ENCODE results near the gene SIAH3.

Gene SIAH3

GRCh38 chr13:45733361-45733760, 118.2 kb downstream of the SIAH3 start:
- DNase-seq (ENCODE audit: low spot score) = no peak

DNA sequence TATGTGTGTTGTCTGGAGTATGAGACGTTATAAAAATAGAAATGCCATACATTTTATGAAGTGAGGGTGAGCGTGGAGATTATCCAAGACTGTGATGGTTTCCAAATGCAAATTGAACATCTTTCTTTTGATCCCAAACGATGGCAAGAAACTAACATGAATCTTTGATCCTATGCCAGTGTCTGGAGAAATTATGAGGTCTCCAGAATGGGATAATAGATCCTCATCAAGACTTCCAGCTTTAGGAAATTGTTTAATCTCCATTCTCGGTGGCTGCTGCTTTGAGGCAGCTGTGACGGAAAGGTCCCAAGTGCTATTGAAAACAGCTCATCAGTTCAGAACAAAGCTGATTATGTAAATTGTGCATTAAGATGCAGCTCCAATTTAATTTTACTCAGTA, 118.6 kb downstream of the SIAH3 start:
- no peak for DNase-seq (ENCODE audit: low spot score)

DNA sequence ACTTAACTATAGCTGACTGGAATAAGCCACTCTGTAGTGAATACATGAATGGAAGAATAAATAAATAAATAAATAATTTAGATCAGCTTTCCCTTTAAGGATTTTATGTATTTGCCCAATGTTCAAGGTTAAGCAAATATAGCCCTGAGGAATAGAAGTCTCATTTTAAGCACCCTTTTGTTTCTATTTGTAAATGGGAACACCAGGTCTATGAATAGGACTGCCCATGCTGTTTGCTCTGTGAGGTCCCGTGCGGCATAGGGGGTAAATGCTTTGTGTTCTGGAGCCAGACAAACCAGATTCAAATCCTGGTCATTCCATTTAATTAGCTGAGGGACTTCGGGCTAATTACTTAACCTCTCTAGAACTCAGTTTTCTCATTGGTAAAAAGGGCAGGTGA, 120.1 kb downstream of the SIAH3 start:
- DNase-seq (ENCODE audit: low spot score) = no peak

GRCh38 chr13:45728759-45729158, 122.8 kb downstream of the SIAH3 start:
- peak; percentile 64 for DNase-seq (ENCODE audit: low spot score)
